Ishikawa (cell line): Measurements from ENCODE around the gene EPS8L3.

Source experiments
- CEBPB ChIP-seq: IDR thresholded peaks from 2 replicates; pipeline ENCODE4 v1.6.1; 2012
- TCF12 ChIP-seq: IDR thresholded peaks from 2 replicates; pipeline ENCODE4 v1.6.1; 2012; ENCODE audit warnings: low read depth

- TF ChIP-seq TCF12 (no peak), CEBPB (no peak)
Observed at GRCh38 chr1:109726728-109727373, 36.9 kb downstream of the EPS8L3 start.
